GM23338 (cell line): ENCODE measurements around the gene PLXNC1. TPM values are rescaled to one million over a fixed set of nuclear protein-coding genes. Genes with fewer than 3 reads are reported as not detected.

Source experiments
- ATAC-seq: fragments of 200-7000 bp; cut with Tn5 transposase; 3 replicates; pipeline ENCODE4 v1.9.1; 2020
- DNase-seq: peaks from one replicate; pipeline ENCODE4 v3.0.0-alpha.2; 2015; ENCODE audit warnings: low spot score
- H2AFZ ChIP-seq: fragments of 200-600 bp; sonication (generic); 2 replicates; pipeline ENCODE4 v1.8.0; 2016; ENCODE audit warnings: antibody characterized with exemption, mild to moderate bottlenecking, moderate library complexity
- H3F3A ChIP-seq: fragments of 200-600 bp; sonication (generic); replicated peaks from 2 replicates; pipeline ENCODE4 v1.8.0; 2017; ENCODE audit warnings: antibody characterized with exemption, mixed run types, low read depth
- H3K27ac ChIP-seq: fragments of 200-600 bp; sonication (generic); 2 replicates; pipeline ENCODE4 v1.6.1; 2016; ENCODE audit warnings: low read depth
- H3K27me3 ChIP-seq: fragments of 200-600 bp; sonication (generic); 2 replicates; pipeline ENCODE4 v1.8.0; 2016; ENCODE audit warnings: mild to moderate bottlenecking, mixed run types, moderate library complexity; ENCODE audit not compliant: insufficient read depth
- H3K36me3 ChIP-seq: fragments of 200-600 bp; sonication (generic); 2 replicates; pipeline ENCODE4 v1.8.0; 2016; ENCODE audit warnings: mild to moderate bottlenecking; ENCODE audit not compliant: insufficient read depth
- H3K4me1 ChIP-seq: fragments of 200-600 bp; sonication (generic); 2 replicates; pipeline ENCODE4 v1.8.0; 2016; ENCODE audit warnings: mild to moderate bottlenecking, moderate library complexity; ENCODE audit not compliant: insufficient read depth
- H3K4me2 ChIP-seq: fragments of 200-600 bp; sonication (generic); 2 replicates; pipeline ENCODE4 v1.7.1; 2017; ENCODE audit warnings: mixed run types
- H3K4me3 ChIP-seq: fragments of 200-600 bp; sonication (generic); 2 replicates; pipeline ENCODE4 v1.6.1; 2016; ENCODE audit warnings: mixed run types
- H3K79me2 ChIP-seq: fragments of 200-600 bp; sonication (generic); replicated peaks from 2 replicates; pipeline ENCODE4 v1.8.0; 2017; ENCODE audit warnings: mild to moderate bottlenecking; ENCODE audit not compliant: insufficient read depth
- H3K9me2 ChIP-seq: fragments of 200-600 bp; sonication (generic); 2 replicates; pipeline ENCODE4 v1.8.0; 2017; ENCODE audit not compliant: insufficient read depth
- H4K20me1 ChIP-seq: fragments of 200-600 bp; sonication (generic); replicated peaks from 2 replicates; pipeline ENCODE4 v1.8.0; 2017; ENCODE audit warnings: mild to moderate bottlenecking; ENCODE audit not compliant: insufficient read depth
- H3K27ac Mint-ChIP-seq: 2 replicates; pipeline ENCODE4 v1.8.0; 2020; ENCODE audit warnings: inconsistent platforms, mild to moderate bottlenecking, moderate library complexity, mixed read lengths
- H3K27me3 Mint-ChIP-seq: 3 replicates; pipeline ENCODE4 v1.8.0; 2022; ENCODE audit warnings: low read depth, mild to moderate bottlenecking, moderate library complexity, mixed read lengths, inconsistent platforms; ENCODE audit not compliant: insufficient read depth, poor library complexity
- H3K36me3 Mint-ChIP-seq: 3 replicates; pipeline ENCODE4 v1.8.0; 2021; ENCODE audit warnings: low read depth, mild to moderate bottlenecking, inconsistent platforms, moderate library complexity, mixed read lengths
- H3K4me1 Mint-ChIP-seq: 3 replicates; pipeline ENCODE4 v1.8.0; 2020; ENCODE audit warnings: mild to moderate bottlenecking, inconsistent platforms, mixed read lengths
- H3K4me3 Mint-ChIP-seq: 3 replicates; pipeline ENCODE4 v1.8.0; 2021; ENCODE audit warnings: moderate library complexity, mild to moderate bottlenecking, inconsistent platforms, mixed read lengths
- H3K9me3 Mint-ChIP-seq: 3 replicates; pipeline ENCODE4 v1.8.0; 2020; ENCODE audit warnings: moderate library complexity, mild to moderate bottlenecking, inconsistent platforms, mixed read lengths
- CREB1 ChIP-seq: fragments of 250-450 bp; sonication (Bioruptor Pico); IDR thresholded peaks from 2 replicates; pipeline ENCODE4 v1.5.0; 2020; ENCODE audit warnings: low read depth, mild to moderate bottlenecking, moderate library complexity
- EZH2 ChIP-seq: fragments of 200-600 bp; sonication (generic); IDR thresholded peaks from one replicate; pipeline ENCODE4 v1.8.0; 2017; ENCODE audit warnings: antibody characterized with exemption, mild to moderate bottlenecking, low read depth; ENCODE audit not compliant: unreplicated experiment
- EZH2phosphoT487 ChIP-seq: fragments of 200-600 bp; sonication (generic); IDR thresholded peaks from one replicate; pipeline ENCODE4 v1.8.1; 2018; ENCODE audit warnings: antibody characterized with exemption; ENCODE audit not compliant: unreplicated experiment
- JUNB ChIP-seq: IDR thresholded peaks from one replicate; pipeline ENCODE4 v1.6.1; 2016; ENCODE audit warnings: antibody characterized with exemption; ENCODE audit not compliant: unreplicated experiment
- NANOG ChIP-seq: IDR thresholded peaks from 2 replicates; pipeline ENCODE4 v1.6.1; 2016; ENCODE audit warnings: antibody characterized with exemption, borderline replicate concordance
- POLR2AphosphoS5 ChIP-seq: IDR thresholded peaks from 2 replicates; pipeline ENCODE4 v1.6.1; 2016; ENCODE audit warnings: antibody characterized with exemption, low read depth
- STAT1 ChIP-seq: IDR thresholded peaks from one replicate; pipeline ENCODE4 v1.6.1; 2016; ENCODE audit warnings: antibody characterized with exemption; ENCODE audit not compliant: unreplicated experiment
- ZNF114 ChIP-seq: fragments of 250-450 bp; sonication (Bioruptor Pico); IDR thresholded peaks from 2 replicates; pipeline ENCODE4 v1.5.0; 2020; ENCODE audit warnings: mild to moderate bottlenecking, moderate library complexity
- ZNF331 ChIP-seq: fragments of 250-450 bp; sonication (Bioruptor Pico); IDR thresholded peaks from 2 replicates; pipeline ENCODE4 v1.5.0; 2020; ENCODE audit warnings: low read depth, mild to moderate bottlenecking, moderate library complexity
- polyA plus RNA-seq: library from polyadenylated mRNA; unstranded; fragments of >200 nt; fragmentation: Nextera tagmentation; extraction: Ambion mirVana; gene quantifications from 2 replicates; pipeline ENCODE4 v1.2.1, GENCODE V29; 2016
- total RNA-seq: library from RNA; depleted of rRNA; stranded (reverse); fragments of >200 nt; shearing (Covaris generic); gene quantifications from 2 replicates; pipeline ENCODE4 v1.2.3, GENCODE V29; 2014
- TF ChIP-seq, protein P1 (sequence below): IDR thresholded peaks from 2 replicates; pipeline ENCODE4 v1.6.1; 2016; ENCODE audit warnings: antibody characterized with exemption
- TF ChIP-seq, protein P2 (sequence below): fragments of 250-450 bp; sonication (Bioruptor Pico); IDR thresholded peaks from 2 replicates; pipeline ENCODE4 v1.5.0; 2020; ENCODE audit warnings: mild to moderate bottlenecking, moderate library complexity
- TF ChIP-seq, protein P3 (sequence below), 2 experiments: fragments of 200-600 bp in 1 of 2; sonication (generic) in 1 of 2; conservative IDR thresholded peaks; 2 replicates each; pipeline versions ENCODE4 v1.5.1 to v1.6.1; 2016 to 2017; ENCODE audit warnings: antibody characterized with exemption in 2 of 2, low read depth in 2 of 2, mild to moderate bottlenecking in 2 of 2, moderate library complexity in 1 of 2
- TF ChIP-seq, protein P4 (sequence below): IDR thresholded peaks from one replicate; pipeline ENCODE4 v1.6.1; 2018; ENCODE audit warnings: antibody characterized with exemption; ENCODE audit not compliant: unreplicated experiment

The PLXNC1 gene
- total and polyA plus RNA-seq, 2 experiments from 2014 or later, result 1.9 to 6.5 TPM

DNA sequence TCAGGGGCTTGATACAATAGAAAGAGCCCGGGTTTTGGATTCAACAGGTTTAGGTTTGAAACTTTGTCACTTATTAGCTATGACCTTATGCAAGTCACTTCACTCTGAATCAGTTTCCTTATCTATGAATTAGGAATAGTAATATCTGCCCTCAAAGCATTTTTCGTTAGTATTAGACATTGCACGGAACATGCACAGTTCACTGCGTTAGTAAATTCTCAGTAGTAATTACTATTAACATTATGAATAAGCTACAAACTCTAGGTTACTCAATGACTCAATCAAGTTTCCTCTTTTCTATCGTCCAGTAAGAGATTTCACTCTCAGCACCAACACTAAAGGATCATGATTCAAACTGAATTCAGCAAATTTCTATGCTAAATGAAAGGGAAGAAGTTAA is 161.0 kb downstream of the PLXNC1 start:
- no peak for TF ChIP-seq ZNF114 (CRISPR knock-in tag)
- TF ChIP-seq, protein P1, sequence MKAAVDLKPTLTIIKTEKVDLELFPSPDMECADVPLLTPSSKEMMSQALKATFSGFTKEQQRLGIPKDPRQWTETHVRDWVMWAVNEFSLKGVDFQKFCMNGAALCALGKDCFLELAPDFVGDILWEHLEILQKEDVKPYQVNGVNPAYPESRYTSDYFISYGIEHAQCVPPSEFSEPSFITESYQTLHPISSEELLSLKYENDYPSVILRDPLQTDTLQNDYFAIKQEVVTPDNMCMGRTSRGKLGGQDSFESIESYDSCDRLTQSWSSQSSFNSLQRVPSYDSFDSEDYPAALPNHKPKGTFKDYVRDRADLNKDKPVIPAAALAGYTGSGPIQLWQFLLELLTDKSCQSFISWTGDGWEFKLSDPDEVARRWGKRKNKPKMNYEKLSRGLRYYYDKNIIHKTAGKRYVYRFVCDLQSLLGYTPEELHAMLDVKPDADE, result no peak
- TF ChIP-seq NANOG, result no peak
- TF ChIP-seq EZH2, result no peak
- no peak for TF ChIP-seq ZNF331 (CRISPR knock-in tag)
- no peak for TF ChIP-seq EZH2phosphoT487
- TF ChIP-seq STAT1, result no peak
- TF ChIP-seq JUNB, result no peak
- TF ChIP-seq, protein P2, sequence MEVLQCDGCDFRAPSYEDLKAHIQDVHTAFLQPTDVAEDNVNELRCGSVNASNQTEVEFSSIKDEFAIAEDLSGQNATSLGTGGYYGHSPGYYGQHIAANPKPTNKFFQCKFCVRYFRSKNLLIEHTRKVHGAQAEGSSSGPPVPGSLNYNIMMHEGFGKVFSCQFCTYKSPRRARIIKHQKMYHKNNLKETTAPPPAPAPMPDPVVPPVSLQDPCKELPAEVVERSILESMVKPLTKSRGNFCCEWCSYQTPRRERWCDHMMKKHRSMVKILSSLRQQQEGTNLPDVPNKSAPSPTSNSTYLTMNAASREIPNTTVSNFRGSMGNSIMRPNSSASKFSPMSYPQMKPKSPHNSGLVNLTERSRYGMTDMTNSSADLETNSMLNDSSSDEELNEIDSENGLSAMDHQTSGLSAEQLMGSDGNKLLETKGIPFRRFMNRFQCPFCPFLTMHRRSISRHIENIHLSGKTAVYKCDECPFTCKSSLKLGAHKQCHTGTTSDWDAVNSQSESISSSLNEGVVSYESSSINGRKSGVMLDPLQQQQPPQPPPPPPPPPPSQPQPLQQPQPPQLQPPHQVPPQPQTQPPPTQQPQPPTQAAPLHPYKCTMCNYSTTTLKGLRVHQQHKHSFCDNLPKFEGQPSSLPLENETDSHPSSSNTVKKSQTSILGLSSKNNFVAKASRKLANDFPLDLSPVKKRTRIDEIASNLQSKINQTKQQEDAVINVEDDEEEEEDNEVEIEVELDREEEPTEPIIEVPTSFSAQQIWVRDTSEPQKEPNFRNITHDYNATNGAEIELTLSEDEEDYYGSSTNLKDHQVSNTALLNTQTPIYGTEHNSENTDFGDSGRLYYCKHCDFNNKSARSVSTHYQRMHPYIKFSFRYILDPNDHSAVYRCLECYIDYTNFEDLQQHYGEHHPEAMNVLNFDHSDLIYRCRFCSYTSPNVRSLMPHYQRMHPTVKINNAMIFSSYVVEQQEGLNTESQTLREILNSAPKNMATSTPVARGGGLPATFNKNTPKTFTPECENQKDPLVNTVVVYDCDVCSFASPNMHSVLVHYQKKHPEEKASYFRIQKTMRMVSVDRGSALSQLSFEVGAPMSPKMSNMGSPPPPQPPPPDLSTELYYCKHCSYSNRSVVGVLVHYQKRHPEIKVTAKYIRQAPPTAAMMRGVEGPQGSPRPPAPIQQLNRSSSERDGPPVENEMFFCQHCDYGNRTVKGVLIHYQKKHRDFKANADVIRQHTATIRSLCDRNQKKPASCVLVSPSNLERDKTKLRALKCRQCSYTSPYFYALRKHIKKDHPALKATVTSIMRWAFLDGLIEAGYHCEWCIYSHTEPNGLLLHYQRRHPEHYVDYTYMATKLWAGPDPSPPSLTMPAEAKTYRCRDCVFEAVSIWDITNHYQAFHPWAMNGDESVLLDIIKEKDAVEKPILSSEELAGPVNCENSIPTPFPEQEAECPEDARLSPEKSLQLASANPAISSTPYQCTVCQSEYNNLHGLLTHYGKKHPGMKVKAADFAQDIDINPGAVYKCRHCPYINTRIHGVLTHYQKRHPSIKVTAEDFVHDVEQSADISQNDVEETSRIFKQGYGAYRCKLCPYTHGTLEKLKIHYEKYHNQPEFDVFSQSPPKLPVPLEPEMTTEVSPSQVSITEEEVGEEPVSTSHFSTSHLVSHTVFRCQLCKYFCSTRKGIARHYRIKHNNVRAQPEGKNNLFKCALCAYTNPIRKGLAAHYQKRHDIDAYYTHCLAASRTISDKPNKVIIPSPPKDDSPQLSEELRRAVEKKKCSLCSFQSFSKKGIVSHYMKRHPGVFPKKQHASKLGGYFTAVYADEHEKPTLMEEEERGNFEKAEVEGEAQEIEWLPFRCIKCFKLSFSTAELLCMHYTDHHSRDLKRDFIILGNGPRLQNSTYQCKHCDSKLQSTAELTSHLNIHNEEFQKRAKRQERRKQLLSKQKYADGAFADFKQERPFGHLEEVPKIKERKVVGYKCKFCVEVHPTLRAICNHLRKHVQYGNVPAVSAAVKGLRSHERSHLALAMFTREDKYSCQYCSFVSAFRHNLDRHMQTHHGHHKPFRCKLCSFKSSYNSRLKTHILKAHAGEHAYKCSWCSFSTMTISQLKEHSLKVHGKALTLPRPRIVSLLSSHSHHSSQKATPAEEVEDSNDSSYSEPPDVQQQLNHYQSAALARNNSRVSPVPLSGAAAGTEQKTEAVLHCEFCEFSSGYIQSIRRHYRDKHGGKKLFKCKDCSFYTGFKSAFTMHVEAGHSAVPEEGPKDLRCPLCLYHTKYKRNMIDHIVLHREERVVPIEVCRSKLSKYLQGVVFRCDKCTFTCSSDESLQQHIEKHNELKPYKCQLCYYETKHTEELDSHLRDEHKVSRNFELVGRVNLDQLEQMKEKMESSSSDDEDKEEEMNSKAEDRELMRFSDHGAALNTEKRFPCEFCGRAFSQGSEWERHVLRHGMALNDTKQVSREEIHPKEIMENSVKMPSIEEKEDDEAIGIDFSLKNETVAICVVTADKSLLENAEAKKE, result no peak
- TF ChIP-seq, protein P3, sequence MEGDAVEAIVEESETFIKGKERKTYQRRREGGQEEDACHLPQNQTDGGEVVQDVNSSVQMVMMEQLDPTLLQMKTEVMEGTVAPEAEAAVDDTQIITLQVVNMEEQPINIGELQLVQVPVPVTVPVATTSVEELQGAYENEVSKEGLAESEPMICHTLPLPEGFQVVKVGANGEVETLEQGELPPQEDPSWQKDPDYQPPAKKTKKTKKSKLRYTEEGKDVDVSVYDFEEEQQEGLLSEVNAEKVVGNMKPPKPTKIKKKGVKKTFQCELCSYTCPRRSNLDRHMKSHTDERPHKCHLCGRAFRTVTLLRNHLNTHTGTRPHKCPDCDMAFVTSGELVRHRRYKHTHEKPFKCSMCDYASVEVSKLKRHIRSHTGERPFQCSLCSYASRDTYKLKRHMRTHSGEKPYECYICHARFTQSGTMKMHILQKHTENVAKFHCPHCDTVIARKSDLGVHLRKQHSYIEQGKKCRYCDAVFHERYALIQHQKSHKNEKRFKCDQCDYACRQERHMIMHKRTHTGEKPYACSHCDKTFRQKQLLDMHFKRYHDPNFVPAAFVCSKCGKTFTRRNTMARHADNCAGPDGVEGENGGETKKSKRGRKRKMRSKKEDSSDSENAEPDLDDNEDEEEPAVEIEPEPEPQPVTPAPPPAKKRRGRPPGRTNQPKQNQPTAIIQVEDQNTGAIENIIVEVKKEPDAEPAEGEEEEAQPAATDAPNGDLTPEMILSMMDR (conservative IDR thresholded peaks at IDR 0.05; ENCODE audit: low read depth in 2 of 2), result no peak
- no peak for TF ChIP-seq POLR2AphosphoS5
- no peak for TF ChIP-seq CREB1 (CRISPR knock-in tag)
- TF ChIP-seq, protein P4, sequence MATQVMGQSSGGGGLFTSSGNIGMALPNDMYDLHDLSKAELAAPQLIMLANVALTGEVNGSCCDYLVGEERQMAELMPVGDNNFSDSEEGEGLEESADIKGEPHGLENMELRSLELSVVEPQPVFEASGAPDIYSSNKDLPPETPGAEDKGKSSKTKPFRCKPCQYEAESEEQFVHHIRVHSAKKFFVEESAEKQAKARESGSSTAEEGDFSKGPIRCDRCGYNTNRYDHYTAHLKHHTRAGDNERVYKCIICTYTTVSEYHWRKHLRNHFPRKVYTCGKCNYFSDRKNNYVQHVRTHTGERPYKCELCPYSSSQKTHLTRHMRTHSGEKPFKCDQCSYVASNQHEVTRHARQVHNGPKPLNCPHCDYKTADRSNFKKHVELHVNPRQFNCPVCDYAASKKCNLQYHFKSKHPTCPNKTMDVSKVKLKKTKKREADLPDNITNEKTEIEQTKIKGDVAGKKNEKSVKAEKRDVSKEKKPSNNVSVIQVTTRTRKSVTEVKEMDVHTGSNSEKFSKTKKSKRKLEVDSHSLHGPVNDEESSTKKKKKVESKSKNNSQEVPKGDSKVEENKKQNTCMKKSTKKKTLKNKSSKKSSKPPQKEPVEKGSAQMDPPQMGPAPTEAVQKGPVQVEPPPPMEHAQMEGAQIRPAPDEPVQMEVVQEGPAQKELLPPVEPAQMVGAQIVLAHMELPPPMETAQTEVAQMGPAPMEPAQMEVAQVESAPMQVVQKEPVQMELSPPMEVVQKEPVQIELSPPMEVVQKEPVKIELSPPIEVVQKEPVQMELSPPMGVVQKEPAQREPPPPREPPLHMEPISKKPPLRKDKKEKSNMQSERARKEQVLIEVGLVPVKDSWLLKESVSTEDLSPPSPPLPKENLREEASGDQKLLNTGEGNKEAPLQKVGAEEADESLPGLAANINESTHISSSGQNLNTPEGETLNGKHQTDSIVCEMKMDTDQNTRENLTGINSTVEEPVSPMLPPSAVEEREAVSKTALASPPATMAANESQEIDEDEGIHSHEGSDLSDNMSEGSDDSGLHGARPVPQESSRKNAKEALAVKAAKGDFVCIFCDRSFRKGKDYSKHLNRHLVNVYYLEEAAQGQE, result no peak
- Histone ChIP-seq H3K4me2 (no peak overlapping the region), H3K4me3 (no peak overlapping the region), H3K79me2 (no peaks in the 10 kb centered on the region), H4K20me1 (no peaks in the 10 kb centered on the region), H3K27ac (no peak overlapping the region), H3K4me1 (peaks cover 20% of the 10 kb centered on the region), H3F3A (peaks cover 4% of the 10 kb centered on the region; the same call in 1 of the 2 replicates), H2AFZ (no peak overlapping the region), H3K27me3 (no peaks in the 10 kb centered on the region), H3K36me3 (0 out of 2 replicates have a peak, but pooled peaks cover 3% of the 10 kb centered on the region), H3K9me2 (no peaks in the 10 kb centered on the region)
- H3K9me3 Mint-ChIP-seq, result no peaks in the 10 kb centered on the region
- H3K27me3 Mint-ChIP-seq, result no peaks in the 10 kb centered on the region
- H3K4me1 Mint-ChIP-seq, result peaks cover 25% of the 10 kb centered on the region
- H3K36me3 Mint-ChIP-seq, result peaks cover 16% of the 10 kb centered on the region; the same call in 2 of the 3 replicates
- no peak overlapping the region for H3K4me3 Mint-ChIP-seq
- DNase-seq (no peak), ATAC-seq (no peak)
- no peak overlapping the region for H3K27ac Mint-ChIP-seq
